LNCAP (cell line): ENCODE measurements around the gene WNT4.
A peak's percentile ranks its signal among the peaks of the same experiment; 100 is the strongest.

Experiments used
- TF ChIP-seq, protein P1 (sequence below): fragments of 450-650 bp; IDR thresholded peaks from 2 replicates; pipeline ENCODE4 v1.5.1; 2017; ENCODE audit warnings: mild to moderate bottlenecking

WNT4 gene

DNA sequence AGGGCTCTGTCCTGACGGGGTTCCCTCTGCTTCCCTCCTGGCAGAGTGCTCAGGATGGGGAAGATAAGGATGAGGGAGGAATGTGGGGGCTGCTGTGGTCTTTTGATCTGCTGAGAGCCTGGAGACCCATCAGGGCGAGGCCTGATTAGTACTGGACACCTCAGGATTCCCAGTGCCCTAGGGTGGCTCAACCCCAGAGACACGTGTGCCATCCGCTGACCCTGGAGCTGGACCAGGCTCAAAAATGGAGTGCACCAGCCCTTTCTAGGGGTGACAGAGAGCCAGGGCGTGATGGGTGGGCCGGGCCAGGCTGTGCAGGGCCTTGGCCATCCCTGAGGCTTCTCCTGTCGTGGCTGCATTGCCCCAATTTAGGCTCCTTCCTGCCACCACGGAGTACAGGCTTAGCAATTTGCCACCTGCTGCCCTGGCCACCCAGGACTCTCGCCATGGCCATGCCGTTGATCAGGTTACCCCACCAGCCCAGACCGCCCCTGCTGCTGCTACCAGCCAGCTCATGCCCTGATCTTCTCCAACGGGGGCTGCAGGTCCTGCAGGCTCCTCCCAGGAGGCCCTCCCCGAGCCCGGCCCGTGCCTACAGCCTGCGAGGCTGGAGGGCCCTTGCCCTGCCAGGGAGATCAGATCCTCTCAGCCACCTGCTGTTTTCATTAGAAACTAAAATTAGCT lies 9.5 kb downstream of the WNT4 start:
- TF ChIP-seq, protein P1, sequence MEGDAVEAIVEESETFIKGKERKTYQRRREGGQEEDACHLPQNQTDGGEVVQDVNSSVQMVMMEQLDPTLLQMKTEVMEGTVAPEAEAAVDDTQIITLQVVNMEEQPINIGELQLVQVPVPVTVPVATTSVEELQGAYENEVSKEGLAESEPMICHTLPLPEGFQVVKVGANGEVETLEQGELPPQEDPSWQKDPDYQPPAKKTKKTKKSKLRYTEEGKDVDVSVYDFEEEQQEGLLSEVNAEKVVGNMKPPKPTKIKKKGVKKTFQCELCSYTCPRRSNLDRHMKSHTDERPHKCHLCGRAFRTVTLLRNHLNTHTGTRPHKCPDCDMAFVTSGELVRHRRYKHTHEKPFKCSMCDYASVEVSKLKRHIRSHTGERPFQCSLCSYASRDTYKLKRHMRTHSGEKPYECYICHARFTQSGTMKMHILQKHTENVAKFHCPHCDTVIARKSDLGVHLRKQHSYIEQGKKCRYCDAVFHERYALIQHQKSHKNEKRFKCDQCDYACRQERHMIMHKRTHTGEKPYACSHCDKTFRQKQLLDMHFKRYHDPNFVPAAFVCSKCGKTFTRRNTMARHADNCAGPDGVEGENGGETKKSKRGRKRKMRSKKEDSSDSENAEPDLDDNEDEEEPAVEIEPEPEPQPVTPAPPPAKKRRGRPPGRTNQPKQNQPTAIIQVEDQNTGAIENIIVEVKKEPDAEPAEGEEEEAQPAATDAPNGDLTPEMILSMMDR, result no peak

DNA sequence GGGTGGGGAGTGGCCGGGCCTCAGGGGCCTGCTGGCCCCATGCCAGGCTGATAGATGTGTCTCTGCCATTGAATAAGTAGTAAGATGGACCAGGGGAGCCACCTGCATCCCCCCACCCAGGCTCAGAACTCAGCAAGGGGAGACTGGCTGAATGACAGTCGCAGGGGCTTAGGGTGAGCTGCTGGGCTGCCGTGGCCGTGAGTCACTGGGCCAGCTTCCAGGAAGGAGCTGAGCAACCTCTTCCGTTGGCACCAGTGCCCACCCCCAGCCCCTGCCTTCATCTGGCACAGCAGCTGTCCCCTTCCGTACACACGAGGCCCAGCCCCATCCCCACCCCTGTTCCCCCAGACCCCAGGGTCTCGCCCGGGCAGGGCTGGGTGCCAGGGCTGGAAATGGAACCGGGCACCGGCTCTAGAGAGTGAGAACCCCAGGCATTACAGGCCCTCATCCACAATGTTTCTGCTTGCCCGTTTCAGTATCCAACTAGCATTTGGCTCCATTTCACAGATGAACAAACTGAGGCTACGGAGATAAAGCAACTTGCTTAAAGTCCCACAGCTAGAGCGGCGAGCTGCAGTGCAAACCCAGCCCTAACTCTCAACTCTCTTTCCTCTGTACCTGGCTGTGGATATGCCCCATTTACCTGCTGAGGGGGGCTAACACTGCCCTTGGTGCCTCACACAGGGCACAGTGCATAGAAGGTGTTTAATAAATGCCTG lies 10.2 kb downstream of the WNT4 start:
- TF ChIP-seq, protein P1, result no peak

DNA sequence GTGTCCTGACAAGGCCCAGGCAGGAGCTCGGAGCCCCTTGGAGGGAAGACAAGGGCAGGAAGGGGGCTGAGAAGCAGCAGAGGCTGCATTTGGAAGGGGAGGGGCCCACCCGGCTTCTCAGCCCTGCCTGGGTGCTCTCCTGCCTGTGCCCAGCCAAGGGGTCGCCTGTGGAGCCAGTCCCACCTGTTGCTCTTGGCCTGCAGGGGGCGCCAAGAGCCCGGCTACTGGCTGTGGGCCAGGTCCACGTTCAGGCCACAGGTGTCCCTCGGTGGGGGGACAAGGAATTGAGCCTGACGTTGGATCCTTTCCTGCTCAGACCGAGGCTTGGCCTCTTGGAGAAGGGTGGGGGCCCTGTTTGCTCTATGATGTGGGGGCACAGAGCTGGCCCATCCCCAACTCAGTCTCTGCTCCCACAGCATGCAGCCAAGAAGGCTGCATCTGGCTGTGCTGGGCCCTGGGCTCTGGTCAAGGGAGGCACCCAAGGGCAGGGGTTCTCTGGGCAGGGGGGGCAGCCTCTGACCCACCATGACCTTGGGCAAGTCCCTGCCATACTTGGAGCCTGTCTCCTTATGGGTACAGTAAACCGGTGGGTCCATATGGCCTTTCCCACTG lies 10.9 kb downstream of the WNT4 start:
- TF ChIP-seq, protein P1, result peak; percentile 76

DNA sequence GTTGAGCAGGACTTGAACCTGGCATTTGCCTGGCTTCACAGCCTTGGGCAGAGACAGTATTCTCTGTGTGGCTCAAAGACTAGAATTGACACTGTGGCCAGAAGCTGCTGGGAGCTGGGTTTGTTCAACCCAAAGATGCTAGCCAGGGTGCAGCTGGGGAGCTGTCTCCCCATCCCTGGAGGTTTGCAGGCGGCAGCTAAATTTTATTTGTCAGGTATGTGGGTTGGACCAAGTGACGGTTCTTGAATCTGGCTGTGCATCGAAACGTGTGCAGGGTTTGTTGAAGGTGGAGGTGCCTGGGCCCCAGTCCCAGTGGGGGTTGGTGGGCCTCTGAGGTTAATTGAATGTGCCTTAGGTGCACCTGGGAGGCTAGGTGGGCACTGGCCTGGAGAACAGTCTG lies 11.8 kb downstream of the WNT4 start:
- TF ChIP-seq, protein P1, result no peak

DNA sequence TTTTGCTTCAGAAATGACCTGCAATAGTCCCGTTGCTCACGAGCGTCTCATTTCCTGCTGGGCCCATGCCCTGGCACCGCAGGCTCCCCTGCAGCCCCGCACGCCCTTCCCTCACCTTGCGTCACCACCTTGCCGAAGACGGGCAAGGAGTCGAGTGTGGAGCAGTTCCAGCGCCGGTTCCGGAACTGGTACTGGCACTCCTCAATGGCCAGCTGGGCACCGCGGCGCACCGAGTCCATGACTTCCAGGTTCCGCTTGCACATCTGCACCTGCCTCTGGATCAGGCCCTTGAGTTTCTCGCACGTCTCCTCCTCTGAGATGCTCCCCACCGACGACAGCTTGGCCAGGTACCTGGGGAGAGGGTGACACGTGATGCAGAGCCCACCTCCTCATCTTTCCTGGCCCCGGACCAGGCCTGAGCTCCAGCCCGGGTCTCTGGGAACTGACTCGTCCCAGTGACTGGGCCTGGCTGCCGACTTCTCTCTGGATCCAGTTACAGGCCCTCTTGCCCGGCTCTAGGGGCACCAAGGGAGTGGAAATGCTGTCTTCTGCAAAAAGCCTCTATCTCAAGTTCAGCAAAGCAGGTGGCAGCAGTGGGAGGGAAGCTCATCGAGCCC lies 13.3 kb downstream of the WNT4 start:
- TF ChIP-seq, protein P1, result no peak

DNA sequence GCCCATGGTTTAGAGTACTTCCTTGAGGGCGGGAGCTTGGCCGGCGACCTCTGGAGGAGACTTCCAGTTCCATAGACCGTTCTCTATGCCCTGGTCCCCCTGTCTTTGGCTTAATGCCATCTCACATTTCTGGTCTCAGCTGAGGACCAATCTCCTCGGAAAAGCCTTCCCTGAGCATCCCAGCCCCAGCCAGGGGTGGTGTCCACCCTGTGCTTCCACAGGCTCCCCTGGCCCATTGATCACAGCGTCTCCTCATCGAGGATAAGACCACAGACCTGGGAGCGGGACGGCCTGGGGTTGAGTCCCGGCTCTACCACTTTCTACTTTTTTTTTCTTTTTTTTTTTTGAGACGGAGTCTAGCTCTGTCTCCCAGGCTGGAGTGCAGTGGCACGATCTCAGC lies 14.5 kb downstream of the WNT4 start:
- TF ChIP-seq, protein P1, result no peak

DNA sequence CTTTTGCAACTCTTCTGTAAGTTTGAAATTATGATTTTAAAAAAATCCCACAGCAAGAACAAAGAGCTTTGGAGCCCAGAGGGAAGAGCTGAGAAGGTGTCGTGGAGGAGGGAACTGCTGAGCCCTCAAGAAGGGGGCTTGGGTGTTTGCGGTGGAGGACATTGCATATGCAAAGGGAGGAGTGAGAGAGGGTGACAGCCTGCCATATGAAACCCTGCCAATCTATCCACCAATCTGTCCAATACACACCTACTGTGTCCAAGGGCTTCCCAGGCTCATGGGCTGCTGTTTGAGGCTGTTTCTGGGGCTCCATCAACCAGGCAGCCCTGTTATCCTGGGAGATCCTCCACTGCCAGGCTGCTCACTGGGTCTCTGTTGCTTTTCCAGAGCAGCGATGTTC lies 15.2 kb downstream of the WNT4 start:
- TF ChIP-seq, protein P1, result no peak
